Stomach smooth muscle (tissue), 2 donors: ENCODE data around the gene TBX18.
A peak's percentile ranks its signal among the peaks of the same experiment; 100 is the strongest.

Experiments
- H3K27ac ChIP-seq: one replicate; pipeline ENCODE4 v1.7.0; 2013; ENCODE audit warnings: mild to moderate bottlenecking, low read length, inconsistent platforms
- H3K27me3 ChIP-seq, 2 donors: one replicate each; pipeline ENCODE4 v1.7.0; 2013; ENCODE audit warnings: low read length in 2 of 2; ENCODE audit not compliant: insufficient read depth in 2 of 2, control insufficient read depth in 1 of 2
- H3K36me3 ChIP-seq, 2 donors: one replicate each; pipeline ENCODE4 v1.7.0; 2013; ENCODE audit warnings: low read length in 2 of 2; ENCODE audit not compliant: control insufficient read depth in 2 of 2, insufficient read depth in 2 of 2
- H3K4me1 ChIP-seq: one replicate; pipeline ENCODE4 v1.7.0; 2013; ENCODE audit warnings: low read length; ENCODE audit not compliant: control insufficient read depth, insufficient read depth
- H3K4me3 ChIP-seq, 2 donors: one replicate each; pipeline ENCODE4 v1.7.0; 2013; ENCODE audit warnings: low read length in 2 of 2
- H3K9ac ChIP-seq, 2 donors: one replicate each; pipeline ENCODE4 v1.7.0; 2013; ENCODE audit warnings: low read length in 2 of 2, mild to moderate bottlenecking in 1 of 2
- H3K9me3 ChIP-seq, 2 donors: one replicate each; pipeline ENCODE4 v1.7.0; 2013; ENCODE audit warnings: low read length in 2 of 2; ENCODE audit not compliant: control insufficient read depth in 2 of 2
- donor health status: healthy.
- donor health status: Pancreatic carcinoma.

The TBX18 gene

DNA sequence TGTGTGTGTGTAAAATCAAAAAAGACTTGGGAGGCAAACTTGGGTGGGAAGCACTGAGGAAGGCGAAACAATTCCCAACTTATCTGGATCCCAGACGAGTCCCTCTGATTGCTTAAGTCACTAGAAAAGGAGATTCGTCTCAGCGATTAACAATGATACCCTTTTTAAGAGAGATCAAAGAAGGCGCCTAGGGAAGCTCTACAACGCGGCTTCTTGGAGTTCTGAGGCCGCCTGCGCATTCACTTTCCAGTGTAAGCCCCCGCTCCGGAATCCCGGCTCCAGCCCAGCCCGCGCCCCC, 8.7 kb upstream of the TBX18 start:
- Histone ChIP-seq H3K9me3 (peaks cover 0 to 5% of the 10 kb centered on the region in 2 donors), H3K9ac (no peak overlapping the region), H3K4me1 (peaks cover 19% of the 10 kb centered on the region), H3K27me3 (peaks cover 66 to 83% of the 10 kb centered on the region in 2 donors), H3K4me3 (peak overlapping the region in 1 of 2 donors; percentile 67), H3K27ac (no peak overlapping the region), H3K36me3 (no peaks in the 10 kb centered on the region)

DNA sequence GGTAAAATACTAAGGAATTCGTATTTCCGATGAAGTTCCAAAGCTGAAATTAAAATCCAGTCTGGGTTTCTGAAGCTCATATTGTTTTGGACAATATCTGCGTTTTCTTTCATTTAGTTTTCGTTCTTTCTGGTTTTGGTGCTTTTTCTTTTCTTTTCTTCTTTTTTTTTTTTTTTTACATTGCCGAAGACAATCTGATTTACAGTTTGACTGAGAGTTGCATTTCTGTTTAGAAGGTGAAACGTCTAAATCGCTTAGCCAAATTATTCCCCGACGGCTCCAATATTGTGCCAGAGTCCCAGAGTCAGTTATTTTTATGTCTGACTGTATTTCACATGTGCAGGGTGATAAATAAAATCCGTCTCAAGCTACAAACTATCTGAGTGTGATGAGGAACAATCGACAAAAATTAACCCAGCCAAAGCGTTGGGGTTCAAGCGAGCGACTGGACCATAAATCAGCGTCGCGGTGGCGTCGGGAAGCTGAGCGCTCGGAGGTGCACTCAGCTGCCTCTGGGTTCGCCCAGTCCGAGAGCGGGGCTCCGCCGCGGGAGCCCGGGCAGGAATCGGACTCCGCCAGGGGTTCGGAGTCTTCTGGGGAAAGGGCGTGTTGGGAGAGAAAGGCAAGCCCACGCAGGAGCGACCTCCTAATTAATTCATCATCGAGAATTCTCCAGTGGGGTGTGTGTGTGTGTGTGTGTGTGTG, 8.2 kb upstream of the TBX18 start:
- peaks cover 0 to 5% of the 10 kb centered on the region in 2 donors for H3K9me3 ChIP-seq
- no peak overlapping the region for H3K27ac ChIP-seq
- H3K4me1 ChIP-seq, result peaks cover 19% of the 10 kb centered on the region
- H3K4me3 ChIP-seq, result no peak overlapping the region
- H3K9ac ChIP-seq, result no peak overlapping the region
- no peaks in the 10 kb centered on the region for H3K36me3 ChIP-seq
- peaks cover 67 to 82% of the 10 kb centered on the region in 2 donors for H3K27me3 ChIP-seq

DNA sequence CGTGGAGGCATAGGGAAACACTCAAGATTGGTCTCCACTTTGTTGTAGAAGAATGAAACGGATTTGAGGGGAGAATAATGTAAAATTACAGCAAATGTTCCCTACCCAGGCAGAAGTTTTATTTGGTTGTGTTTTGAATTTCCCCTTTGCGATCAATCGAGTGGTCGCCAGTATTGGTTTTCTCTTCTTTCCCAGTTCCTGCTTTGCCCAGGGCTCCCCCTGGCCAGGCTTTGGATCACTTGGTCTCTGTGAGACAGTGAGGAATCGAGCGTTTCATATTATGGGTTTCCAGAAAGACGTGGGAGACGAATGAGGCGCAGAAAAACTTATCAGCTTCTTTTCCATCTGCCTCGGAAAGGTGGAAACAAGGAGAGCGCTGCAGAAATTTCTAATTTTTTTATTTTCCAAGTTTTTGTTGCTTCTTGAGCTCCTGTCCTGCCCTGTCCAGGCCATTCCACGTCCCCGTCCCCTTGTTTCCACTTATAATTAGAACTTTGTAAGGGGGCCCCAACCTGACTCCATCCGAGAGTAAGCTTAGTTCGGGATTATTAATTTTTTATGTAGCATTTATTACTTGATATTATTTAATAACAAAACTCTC, 7.5 kb upstream of the TBX18 start:
- H3K36me3 ChIP-seq, result no peaks in the 10 kb centered on the region
- H3K4me1 ChIP-seq, result peaks cover 19% of the 10 kb centered on the region
- no peak overlapping the region for H3K9ac ChIP-seq
- H3K9me3 ChIP-seq, result peaks cover 0 to 11% of the 10 kb centered on the region in 2 donors
- no peak overlapping the region for H3K27ac ChIP-seq
- no peak overlapping the region for H3K4me3 ChIP-seq
- peaks cover 74 to 88% of the 10 kb centered on the region in 2 donors for H3K27me3 ChIP-seq

DNA sequence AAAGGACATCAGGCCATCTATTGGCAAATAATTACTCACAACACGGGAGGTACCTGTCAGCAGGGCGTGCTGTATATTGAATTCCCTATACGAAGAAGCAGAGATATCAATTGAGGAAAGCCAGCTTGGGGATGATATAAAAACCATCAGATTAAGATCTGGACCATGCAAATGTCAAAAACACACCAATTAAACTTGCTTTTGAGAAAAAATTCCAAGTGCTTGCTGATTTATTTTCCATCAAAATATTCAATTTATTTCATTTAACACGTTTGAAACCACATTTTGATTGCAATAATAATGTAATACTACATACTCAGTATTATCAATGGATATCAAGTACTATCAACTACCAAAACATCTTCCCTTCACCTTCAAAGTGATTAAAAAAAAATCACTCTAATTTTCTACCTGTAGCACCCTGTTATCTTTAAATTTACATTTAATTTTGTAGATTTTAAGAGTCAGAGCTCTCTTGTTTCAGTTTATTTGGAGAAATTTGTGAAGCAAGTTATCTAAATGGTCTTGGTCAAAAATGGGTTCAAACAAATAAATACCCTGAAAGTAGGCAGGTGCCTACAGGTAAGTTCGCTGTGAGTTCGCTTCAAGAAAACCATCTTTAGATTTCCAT, 6.8 kb upstream of the TBX18 start:
- peaks cover 75 to 94% of the 10 kb centered on the region in 2 donors for H3K27me3 ChIP-seq
- H3K9me3 ChIP-seq, result peaks cover 0 to 11% of the 10 kb centered on the region in 2 donors
- no peak overlapping the region for H3K4me3 ChIP-seq
- no peak overlapping the region for H3K9ac ChIP-seq
- no peaks in the 10 kb centered on the region for H3K36me3 ChIP-seq
- no peak overlapping the region for H3K27ac ChIP-seq
- H3K4me1 ChIP-seq, result peaks cover 19% of the 10 kb centered on the region

DNA sequence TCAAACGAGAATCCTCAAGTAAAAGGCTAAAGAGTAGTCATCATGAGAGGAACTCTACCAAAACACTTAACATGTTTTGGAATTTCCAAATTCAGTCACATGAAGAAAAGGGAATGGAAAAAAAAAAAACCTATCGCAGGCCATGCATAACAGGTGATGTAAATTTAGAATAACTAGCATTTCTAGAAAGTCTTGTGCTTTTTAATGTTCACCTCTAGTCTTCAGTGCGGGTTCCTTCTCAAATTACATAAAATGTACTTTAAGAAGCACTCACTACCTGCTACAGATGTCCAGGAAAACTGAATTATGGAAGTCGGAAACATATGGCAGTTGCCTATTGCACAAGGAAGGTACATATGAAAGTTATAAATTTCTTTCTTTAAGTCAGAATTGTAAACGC, 6.1 kb upstream of the TBX18 start:
- no peak overlapping the region for H3K4me3 ChIP-seq
- peaks cover 0 to 11% of the 10 kb centered on the region in 2 donors for H3K9me3 ChIP-seq

DNA sequence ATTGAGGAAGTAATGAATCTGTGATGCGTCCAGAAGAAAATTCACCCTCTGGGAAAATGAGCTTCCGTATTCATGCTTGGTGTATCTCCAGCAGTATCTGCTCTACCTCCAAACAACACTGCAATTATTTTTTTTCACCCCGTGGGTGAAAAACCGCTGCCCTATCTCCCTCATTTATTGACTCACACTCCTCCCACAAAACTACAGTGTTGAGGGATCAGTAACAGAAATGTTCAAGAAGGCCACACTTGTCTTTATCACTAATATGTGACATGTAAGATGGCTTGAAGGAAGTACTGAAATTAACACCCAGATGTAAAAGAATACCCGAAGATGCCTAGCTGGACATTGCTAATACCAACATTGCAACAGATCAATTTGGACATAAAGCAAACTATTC, 4.9 kb upstream of the TBX18 start:
- Histone ChIP-seq H3K4me3 (no peak overlapping the region), H3K27me3 (peaks cover 72 to 95% of the 10 kb centered on the region in 2 donors), H3K4me1 (peaks cover 14% of the 10 kb centered on the region)

More for the DNA sequence above, 6.1 kb upstream of the TBX18 start:
- no peaks in the 10 kb centered on the region for H3K36me3 ChIP-seq
- no peak overlapping the region for H3K9ac ChIP-seq
- no peak overlapping the region for H3K27ac ChIP-seq
- H3K27me3 ChIP-seq, result peaks cover 76 to 95% of the 10 kb centered on the region in 2 donors
- H3K4me1 ChIP-seq, result peaks cover 19% of the 10 kb centered on the region

DNA sequence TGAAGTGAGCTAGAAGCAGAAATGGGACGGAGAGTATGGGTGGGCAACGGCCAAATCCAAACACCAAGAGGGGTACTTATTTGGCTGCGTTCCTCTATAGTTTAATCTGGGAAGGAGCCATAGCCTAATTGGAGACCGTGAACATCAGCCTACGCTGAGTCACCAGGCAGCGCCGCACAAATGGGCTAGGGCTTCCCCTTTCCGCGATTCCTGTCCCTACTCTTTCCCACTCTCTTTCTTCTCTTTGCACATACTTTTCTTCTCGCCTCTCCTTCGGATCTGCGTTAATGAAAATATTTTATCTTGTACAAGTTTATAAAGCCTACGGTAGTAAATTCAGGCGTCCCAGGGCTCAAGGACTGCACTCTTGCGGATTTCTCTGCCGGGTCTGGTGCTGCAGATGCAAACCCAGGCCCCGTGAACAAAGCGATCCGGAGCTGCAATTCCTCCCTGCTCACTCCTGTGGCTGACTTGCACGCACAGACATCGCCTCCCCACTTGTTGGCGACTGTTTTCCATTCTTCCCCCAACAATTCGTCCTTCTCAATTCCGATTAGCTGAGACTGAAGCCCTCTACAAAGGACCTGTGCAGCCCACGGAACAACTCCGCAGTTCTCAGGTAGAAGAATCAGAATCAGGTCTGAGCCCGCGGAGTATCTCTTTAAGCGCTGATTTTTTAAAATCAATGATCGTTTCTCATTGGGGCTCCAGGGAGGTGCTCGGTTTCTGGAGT, 4.2 kb upstream of the TBX18 start:
- Histone ChIP-seq H3K36me3 (no peaks in the 10 kb centered on the region), H3K9me3 (peaks cover 2 to 11% of the 10 kb centered on the region in 2 donors), H3K27ac (no peak overlapping the region), H3K4me3 (no peak overlapping the region), H3K9ac (no peak overlapping the region), H3K4me1 (peaks cover 10% of the 10 kb centered on the region), H3K27me3 (peaks cover 70 to 94% of the 10 kb centered on the region in 2 donors)

More for the DNA sequence above, 4.9 kb upstream of the TBX18 start:
- no peak overlapping the region for H3K9ac ChIP-seq
- H3K27ac ChIP-seq, result no peak overlapping the region
- H3K36me3 ChIP-seq, result no peaks in the 10 kb centered on the region
- H3K9me3 ChIP-seq, result peaks cover 2 to 11% of the 10 kb centered on the region in 2 donors

DNA sequence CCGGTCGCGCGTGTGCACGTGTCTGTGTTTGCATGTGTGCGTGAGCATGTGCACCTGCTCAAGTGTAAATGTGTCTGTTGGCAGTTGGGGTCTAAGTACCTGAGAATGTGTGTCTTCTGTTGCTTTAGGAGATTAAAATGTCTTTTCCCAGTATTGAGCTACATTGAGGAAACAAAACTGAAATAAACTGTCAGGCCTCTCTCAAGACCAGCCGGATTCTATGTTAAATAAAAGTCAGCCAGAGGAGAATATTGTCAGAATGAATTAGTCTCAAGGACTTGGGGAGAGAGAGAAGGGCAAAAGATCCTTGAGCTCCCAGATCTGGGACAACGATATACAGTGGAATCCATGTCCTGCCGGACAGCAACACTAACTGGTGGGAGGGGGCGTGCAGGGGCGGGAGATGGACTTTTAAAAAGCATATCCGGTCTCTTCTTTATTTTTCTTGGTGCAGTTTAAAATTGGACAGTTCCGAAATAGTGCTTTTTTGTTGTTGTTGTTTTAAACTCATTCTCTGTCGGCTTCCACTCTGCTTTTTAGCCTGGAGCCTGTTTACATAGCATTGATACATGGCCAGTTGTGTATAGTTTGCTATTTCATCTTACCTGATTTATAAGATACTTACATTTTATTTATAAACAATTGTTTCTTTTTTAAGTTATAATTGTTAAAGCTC, 3.3 kb upstream of the TBX18 start:
- Histone ChIP-seq H3K36me3 (no peaks in the 10 kb centered on the region), H3K27me3 (peaks cover 65 to 94% of the 10 kb centered on the region in 2 donors), H3K27ac (no peak overlapping the region), H3K9me3 (peaks cover 2 to 10% of the 10 kb centered on the region in 2 donors), H3K4me1 (peaks cover 8% of the 10 kb centered on the region), H3K4me3 (no peak overlapping the region), H3K9ac (no peak overlapping the region)

DNA sequence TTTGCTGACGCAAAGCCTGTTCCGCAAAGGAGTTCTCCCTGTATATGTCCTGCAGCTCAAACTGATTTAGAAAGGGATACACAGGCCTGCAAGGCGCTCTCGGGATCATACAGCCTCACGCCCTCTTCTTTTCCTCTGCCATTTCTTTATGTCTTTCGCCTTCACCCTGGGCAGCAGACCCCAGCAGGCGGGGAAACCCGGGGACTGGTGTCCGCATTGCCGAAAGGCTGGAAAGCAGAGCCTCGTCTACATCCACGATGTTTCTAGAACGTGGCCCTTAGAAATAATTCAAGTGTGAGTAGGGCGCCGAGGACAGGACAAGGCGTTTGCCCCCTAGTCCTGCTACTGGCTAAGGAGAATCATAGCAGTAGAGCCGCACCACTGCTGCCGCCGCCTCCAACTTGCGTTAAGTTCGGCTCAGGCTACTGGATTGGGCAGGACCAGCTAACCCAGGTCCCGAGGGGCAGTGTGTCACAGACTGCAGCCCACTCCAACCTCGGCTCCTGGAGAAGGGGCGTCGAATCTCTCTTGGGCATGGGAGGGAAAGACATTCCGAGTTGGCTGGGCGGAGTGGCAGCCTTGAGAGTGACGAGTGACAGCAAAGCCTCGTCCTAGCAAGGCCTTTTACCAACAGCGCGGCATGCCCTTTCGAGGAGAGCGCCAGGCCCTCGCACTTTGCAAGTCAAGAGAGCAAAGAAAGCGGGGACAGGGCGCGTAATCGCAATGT, 2.6 kb upstream of the TBX18 start:
- Histone ChIP-seq H3K27me3 (peaks cover 68 to 94% of the 10 kb centered on the region in 2 donors), H3K4me3 (no peak overlapping the region), H3K27ac (no peak overlapping the region), H3K9me3 (peaks cover 2 to 6% of the 10 kb centered on the region in 2 donors), H3K4me1 (peaks cover 8% of the 10 kb centered on the region), H3K9ac (no peak overlapping the region), H3K36me3 (no peaks in the 10 kb centered on the region)
